Activated CD4-positive, alpha-beta T cell treated with anti-CD3 and anti-CD28 coated beads for 24 hours (primary cell): Measurements from ENCODE around the gene CCDC159.
"Not testable (repeated sequence)": the region's sequence is repeated elsewhere in the genome, so short reads cannot be mapped to it uniquely, and the experiment has no call there.

Source experiments
- DNase-seq, 2 donors: peaks; one replicate each; pipeline ENCODE4 v3.0.0-alpha.2; 2020; ENCODE audit warnings: low read depth in 2 of 2

The CCDC159 gene

DNA sequence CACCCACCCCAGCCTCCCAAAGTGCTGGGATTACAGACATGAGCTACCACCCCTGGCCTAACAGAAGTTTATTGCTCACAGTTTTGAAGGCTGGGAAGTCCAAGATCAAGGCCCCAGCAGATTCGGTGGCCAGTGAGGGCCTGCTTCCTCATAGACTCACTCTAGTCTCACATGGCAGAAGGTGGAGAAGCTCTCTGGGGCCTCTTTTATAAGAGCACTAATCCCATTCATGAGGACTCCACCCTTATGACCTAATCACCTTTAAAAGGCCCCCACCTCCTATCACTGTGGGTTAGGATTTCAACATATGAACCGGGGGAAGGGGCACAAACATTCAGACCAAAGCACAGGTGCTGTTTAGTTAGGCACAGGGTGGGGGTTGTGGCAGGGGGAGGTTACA lies 21.2 kb downstream of the CCDC159 start:
- no peak for DNase-seq

DNA sequence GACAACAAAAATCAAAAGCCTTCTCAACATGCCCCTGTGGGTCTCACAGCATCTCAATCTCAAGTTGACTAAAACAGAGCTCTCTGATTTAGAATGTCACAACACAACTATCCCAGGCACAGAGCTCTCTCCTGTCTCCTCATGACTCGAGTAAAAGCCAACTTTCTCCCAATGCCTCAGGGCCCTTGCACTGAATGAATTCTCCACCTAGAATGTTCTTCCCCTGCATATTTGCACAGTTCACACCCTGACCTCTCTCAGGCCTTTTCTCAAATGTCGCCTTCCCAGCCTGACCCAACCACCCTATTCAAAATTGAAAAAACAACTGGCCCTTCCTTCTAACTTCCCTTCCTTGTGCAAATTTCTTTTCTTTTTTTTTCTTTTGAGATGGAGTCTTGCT lies 24.4 kb downstream of the CCDC159 start:
- DNase-seq, result no peak

DNA sequence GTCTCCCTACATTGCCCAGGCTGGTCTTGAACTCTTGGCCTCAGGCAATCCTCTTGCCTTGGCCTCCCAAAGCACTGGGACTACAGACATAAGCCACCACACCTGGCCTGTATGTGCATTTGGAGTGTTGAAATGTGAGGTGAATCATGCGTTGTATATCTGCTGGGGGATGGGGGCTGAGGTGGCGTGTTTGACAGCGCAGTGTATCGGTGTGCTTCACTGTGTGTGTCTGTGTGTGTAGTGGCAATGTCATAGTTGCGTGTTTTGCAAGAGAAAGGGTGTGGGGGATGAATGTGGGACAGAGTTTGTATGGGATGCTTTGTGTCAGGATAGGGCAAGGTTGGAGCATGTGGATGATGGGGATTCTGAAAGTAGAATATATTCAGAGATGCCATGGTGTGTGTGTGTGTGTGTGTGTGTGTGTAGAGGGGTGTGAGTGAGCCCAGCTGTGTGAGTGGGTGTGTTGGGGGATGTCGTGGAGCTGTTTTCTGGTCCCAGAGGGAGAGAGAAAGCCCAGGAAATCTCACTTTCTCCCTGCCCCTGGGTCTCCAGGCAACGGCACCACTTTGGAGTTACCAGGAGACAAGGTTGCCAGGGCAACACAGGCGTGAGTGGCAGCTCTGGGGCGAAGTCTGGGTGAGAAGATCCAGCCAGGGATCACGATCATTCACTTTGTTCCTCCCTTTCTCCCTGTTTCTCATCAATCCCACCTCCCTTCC lies 27.0 kb downstream of the CCDC159 start:
- DNase-seq, result no peak

DNA sequence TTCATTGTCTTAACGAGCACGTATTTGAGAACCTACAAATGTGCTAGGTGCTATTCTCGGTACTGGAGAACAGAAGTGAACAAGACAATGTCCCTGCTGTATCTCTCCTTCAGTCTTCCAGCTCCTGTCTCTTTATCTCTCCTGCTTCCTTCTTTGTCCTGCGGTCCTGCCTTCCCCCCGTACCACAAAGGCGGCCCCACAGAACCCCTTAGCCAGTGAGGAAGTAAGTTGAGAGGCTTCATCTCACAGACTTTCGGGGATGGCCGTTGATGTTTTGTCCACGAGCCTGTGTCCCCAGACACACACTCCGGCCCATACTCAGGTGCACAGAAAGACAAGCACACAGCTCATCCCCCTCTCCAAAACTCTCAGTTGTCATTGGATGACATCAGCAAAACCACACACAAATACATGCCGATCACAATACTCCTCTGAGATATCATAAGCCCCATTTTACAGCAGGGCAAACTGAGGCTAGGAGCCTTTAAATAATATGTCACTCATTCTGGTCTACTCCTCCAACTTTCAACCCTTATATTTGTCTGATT lies 27.6 kb downstream of the CCDC159 start:
- DNase-seq, result no peak

DNA sequence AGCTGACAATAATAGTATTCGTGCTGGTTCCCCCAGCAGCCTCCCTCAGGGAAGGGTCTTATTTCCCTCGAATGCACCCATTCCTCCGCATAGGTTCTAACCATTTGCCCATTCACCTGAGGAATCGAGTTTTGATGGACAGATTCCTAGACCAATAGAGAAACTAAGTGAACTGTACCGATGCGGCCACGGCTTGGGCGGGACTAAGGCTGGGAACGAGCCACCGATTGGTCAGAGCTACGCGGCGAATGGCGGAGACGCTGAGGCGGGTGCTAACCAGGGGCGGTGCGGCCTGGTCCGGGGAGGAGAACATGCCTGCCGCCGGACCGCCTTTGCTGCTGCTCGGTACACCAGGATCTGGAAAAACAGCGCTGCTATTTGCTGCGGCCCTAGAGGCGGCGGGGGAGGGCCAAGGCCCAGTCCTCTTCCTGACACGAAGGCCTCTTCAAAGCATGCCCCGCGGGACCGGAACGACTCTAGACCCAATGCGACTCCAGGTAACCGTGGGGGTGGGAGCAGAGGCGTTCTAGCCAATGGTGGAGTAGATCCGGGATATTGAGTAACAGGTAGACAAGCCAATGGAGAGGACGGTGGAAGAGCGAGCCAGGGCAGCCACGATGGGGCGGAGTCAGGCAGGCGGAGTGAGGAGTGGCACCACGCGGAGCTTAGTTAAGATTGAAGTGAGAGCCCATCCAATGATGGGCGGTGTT lies 28.3 kb downstream of the CCDC159 start, which contains the start of gene SWSAP1:
SWSAP1 (plus strand) TSS at position 234 of the 710 bp plus-strand sequence; CDS start at position 249, 15 bp downstream.
- DNase-seq, result peak; percentile 93 to 94

DNA sequence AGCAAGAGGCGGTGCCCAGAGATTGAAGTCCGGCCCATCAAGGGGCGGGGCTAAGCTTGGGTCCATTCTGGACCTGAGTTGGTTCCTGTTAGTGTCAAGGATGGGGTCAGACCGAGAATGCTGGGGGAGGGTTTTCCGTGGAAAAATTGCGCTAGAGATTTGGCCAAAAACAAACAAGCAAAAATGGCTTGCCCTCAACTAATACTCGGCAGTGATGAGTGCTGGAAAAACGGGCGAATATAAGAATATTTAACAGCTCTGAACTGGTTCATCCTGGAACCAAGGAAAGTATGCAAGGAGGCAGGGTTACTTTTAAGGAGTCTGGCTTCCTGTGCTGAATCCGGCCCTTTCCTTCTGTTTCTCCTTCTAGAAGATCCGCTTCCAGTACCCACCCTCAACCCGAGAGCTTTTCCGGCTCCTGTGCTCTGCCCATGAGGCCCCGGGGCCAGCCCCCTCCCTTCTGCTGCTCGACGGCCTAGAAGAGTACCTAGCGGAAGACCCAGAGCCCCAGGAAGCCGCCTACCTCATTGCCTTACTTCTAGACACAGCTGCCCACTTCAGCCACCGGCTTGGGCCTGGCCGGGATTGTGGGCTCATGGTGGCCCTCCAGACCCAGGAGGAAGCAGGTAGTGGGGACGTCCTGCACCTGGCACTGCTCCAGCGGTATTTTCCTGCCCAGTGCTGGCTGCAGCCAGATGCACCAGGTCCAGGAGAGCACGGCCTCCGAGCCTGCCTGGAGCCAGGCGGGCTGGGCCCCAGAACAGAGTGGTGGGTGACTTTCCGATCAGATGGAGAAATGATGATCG lies 29.0 kb downstream of the CCDC159 start:
- DNase-seq, result peak in 1 of 2 donors; percentile 47

DNA sequence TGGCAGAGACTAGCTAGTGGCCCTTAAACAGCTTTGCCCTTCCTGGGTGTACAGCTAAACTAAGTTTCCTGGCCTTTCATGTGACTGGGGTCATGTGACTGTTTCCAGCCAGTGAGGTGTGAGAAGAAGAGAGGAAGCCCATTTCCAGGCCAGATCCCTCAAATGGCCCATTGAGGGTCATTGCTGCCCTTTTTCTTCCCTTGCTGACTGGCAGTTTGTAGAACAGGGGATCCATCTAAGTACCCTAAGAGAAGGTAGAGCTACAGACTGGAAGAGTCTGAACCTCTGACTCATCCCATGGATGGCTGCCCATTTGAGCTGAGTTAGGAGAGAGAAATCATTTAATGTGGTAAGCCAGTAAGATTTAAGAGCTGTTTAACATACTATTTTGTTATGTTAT lies 30.9 kb downstream of the CCDC159 start:
- no peak for DNase-seq

DNA sequence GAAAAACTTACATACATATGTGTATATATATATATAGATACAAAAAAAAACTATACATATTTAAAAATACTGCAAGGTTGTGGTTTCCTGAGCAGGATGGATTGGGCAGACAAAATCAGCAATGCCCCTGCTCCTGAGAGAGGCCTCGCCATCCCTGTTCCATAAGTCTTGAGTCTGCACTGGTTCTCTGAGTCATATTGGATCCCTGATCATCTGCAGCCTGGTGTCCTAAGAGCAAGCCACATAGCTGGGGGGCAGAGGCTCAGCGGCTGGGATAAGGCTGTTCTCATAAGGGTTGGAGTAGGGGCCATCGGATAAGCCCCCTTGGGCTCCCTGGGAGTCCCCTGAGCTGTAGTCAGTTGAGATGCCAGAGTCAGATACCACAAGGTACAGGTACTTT lies 31.4 kb downstream of the CCDC159 start:
- DNase-seq, result no peak

DNA sequence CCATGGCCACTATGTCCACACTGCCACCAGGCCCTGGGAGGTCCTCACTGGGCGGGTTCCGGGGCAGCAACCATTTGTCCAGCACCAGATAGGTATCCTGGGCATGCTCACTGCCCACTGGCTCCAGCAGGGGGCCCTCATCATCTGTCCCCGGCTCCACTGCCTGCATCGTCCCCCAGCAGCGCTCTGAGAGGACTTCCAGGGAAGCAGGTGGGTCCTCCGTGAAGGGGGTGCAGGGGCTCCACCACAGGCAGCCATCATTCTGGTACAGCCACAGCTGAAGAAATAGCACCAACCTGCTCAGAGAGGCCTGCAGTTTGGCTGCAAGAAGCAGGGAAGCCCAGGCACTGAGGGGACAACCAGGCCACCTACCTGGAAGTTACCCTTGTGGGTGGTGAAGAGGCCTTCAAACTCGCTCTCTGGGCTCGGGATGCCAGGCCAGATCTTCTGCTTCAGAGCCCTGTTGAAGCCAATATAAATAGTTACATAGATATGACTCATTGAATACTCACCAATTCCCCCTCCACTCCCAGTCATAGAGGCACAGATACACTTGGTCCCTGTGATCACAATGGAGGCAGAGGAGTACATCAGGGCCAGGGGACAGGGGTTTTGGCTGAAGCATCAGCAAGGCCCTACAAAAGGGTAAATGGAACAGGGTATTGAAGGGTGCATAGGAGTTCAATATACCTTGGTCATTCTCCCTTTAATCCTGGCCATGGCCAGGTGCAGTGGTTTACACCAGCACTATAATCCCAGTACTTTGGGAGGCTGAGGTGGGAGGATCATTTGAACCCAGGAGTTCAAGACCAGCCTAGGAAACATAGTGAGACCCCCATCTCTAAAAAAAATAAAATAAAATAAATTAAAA lies 32.2 kb downstream of the CCDC159 start:
- DNase-seq, result no peak

DNA sequence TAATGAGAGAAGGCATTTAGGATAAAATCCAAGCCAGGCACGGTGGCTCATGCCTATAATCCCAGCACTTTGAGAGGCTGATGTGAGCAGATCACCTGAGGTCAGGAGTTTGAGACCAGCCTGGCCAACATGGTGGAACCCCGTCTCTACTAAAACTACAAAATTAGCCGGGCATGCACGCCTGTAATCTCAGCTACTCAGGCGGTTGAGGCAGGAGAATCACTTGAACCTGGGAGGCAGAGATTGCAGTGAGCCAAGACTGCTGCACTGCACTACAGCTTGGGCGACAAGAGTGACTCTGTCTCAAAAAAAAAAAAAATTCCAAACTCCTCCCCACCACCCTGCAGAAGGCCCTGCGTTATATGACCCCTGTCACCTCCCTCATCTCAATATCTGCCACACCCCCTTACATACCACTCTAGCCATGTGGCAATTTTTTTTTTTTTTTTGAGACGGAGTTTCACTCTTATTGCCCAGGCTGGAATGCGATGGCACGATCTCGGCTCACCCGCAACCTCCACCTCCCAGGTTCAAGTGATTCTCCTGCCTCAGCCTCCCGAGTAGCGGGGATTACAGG lies 33.0 kb downstream of the CCDC159 start:
- not testable (repeated sequence) for DNase-seq

DNA sequence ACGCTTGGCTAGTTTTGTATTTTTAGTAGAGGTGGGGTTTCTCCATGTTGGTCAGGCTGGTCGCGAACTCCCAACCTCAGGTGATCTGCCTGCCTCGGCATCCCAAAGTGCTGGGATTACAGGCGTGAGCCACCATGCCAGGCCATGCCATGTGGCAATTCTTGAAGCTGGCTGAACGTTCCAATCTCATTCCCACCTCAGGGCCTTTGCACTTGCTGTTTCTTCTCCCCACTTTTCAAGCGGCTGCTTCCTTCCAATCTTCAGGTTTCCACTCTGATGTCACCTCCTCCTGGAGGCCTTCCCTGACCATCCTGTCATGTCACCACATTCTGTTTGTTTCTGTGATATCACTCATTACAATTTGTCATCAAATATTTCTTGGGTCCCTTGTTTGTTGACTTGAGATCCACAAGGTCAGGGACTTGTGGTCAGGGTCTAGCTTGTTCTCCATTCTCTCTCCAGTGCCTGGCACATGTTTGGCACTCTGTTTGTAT lies 33.6 kb downstream of the CCDC159 start:
- no peak for DNase-seq

DNA sequence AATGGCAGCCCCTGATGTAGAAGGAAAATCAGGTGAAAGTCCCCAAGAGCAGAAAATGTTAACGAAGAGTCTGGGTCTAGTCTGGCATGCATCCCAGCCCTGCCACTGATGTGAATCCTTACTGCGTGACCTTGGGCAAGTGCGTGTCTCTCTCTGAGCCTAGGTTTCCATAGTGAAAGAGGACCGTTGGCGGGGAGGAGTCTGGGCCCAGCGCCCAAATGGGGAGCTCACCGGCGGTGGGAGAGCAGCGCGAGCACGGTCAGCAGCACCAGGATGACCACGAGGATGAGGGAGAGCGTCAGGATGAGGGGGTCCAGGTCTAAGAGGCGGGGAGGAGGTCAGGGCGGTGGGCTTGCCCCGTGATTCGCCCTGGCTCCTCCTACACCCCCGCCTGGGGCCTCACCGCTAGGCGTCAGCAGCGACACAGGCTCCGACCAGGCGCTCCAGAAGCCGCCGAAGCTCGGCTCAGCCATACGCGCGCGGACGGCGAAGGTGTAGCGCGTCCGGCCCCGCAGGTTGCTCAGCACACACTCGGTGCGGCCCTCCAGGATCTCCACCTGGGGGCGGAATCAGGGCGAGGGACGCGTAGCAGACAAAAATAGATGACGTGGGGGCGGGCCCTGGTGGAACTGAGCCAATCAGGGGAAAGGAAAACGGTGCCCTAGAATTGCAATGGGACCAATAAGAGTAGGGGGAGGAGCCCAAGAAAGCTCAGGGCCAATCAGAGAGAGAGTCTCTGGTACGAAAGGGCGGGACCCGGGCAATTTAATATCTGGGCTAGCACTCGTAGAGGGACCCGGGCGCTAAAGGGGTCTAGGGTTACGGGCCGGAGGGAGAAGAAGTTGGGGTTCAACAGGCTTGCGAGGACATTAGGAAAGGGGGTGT lies 34.6 kb downstream of the CCDC159 start:
- DNase-seq, result peak; percentile 92 to 96

DNA sequence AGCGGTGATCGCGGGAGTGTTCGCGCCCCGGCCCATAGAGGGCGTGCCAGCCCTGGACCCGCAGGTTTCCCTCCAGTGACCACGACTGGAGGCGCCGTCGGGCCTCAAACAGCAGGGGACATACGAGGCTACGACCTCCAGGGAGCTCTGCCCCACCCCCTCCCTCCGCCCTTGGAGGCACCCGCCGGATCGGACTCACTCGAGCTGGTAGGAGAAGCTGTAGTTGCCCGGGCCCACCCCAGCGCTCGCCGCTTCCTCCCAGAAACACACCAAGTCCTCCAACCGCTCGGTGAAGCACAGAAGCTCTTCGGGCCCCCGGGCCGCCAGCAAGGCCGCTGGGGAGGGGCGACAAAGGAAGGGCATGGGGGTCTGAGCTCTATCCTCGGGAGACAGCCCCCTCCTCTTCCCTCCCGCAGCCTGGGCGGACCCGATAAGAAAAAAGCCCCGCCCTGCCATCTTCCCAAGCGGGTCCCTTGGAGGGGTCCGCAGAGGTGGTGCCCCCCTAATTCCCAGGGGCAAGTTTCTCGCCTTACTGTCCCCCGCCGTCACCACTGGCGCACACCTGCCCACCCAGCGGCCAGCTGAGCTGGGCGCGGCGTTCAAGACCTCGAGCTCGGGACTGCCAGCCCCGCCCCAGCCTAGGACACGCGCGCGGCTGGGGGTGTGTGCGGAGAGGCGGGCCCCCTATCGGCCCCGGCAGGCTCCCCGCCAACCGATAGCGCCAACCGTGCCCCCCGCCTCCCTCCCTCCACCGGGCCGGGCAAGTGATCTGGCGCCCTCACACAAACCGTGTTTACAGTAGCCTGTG lies 36.8 kb downstream of the CCDC159 start:
- peak in 1 of 2 donors; percentile 30 for DNase-seq

DNA sequence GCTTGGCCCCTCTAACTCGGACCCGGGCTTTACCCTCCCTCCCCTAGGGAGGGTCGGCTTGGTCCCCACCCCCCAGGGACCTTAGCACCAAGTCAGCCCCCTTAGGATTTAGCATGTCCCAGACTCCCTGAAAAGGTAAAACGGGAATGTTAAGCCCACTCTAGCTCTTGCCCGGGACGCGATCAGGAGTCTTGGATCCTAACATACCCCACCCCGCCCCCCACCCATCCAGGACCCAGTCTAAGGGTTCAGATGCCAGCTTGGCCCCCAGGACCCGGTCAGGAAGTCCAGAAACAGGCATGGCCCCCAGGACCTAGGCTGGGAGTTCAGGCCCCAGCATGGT lies 37.4 kb downstream of the CCDC159 start:
- DNase-seq, result no peak

DNA sequence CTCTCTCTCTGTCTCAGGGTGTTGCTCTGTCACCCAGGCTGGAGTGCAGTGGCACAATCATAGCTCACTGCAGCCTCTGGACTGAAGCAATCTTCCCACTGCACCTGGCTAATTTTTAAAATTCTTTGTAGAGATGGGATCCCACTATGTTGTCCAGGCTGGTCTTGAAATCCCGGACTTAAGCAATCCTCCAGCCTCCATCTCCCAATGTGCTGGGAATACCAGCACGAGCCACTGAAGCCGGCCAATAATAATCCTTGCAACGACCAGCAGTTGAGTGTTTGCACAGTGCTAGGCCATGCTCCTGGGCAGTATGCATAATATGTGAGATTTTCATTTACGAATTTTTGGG lies 38.4 kb downstream of the CCDC159 start:
- DNase-seq, result no peak

DNA sequence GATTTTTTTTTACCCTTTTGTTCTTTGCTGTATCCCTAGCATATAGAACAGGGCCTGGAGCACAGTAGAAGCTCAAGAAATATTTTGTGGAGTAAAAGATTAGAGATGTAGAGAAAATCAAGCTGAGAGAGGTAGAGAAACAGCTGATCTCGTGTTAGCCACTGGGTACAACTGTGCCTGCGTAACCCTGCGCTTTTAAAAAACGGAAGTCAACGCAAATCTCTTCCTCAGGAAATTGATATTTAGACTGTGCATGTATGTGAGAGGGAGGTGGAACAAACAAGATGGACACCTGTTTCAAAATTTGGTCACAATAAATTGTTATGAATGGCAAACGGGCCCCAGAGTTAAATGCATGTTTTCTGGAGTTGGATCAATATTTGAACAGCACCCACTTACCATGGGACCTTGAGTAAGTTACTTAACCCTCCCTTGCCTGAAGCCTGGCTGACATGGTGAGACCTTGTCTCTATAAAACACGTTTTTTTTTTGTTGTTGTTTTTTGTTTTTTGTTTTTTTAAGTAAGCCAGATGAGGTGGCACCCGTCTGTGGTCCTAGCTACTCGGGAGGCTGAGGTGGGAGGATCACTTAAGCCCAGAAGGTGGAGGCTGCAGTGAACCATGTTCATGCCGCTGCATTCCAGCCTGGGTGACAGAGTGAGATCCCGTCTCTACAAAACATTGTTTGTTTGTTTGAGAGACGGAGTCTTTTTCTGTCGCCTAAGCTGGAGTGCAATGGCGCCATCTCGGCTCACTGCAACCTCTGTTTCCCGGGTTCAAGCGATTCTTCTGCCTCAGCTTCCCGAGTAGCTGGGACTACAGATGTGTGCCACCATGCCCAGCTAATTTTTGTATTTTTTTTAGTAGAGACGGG lies 41.1 kb downstream of the CCDC159 start:
- no peak for DNase-seq

DNA sequence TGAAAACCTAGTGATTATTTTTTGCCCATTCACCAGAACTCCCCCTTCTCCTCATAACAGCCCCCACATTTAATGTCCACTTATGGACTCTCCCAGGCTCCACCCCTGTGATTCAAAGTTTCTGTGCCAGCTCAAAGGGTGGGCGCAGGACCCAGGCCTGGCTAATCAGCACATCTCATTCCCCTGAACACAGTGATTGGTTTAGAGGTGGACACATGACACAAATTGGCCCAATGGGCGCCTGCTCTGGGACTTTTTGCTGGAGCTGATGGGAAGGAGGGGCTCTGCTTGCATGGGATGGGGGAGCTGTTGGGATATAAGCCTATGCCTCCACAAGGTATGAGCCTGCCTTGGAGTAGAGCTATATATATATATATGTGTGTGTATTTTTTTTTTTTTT lies 44.0 kb downstream of the CCDC159 start:
- no peak for DNase-seq
